Coronary artery (tissue), 2 donors: Measurements from ENCODE around the gene LARP4B.

Source experiments
- DNase-seq: peaks from one replicate; pipeline ENCODE4 v3.0.0-alpha.2; 2017; ENCODE audit warnings: low spot score
- H3K27ac ChIP-seq, 2 donors: fragments of 200-600 bp; sonication (generic); one replicate each; pipeline ENCODE4 v1.5.1; 2016 to 2019
- H3K4me3 ChIP-seq: fragments of 200-600 bp; sonication (generic); 2 replicates; pipeline ENCODE4 v1.5.1; 2016; ENCODE audit warnings: mild to moderate bottlenecking, moderate library complexity
- CTCF ChIP-seq: fragments of 200-600 bp; sonication (generic); IDR thresholded peaks from one replicate; pipeline ENCODE4 v1.5.1; 2019; ENCODE audit warnings: antibody characterized with exemption

The LARP4B gene

GRCh38 chr10:785089-785860 lies 146.2 kb downstream of the LARP4B start:
- H3K4me3 ChIP-seq = peak overlapping the region; percentile 72
- DNase-seq = no peak
- no peak overlapping the region for H3K27ac ChIP-seq
- no peak for TF ChIP-seq CTCF

- no peak for TF ChIP-seq CTCF
- Histone ChIP-seq H3K27ac (no peak overlapping the region), H3K4me3 (peak overlapping the region; percentile 72)
- peak; percentile 77 for DNase-seq
Observed at GRCh38 chr10:784403-785088, 147.0 kb downstream of the LARP4B start.

GRCh38 chr10:782751-783648 lies 148.5 kb downstream of the LARP4B start:
- no peak overlapping the region for H3K4me3 ChIP-seq
- no peak for DNase-seq
- no peak for TF ChIP-seq CTCF
- H3K27ac ChIP-seq = no peak overlapping the region

GRCh38 chr10:780536-781524 lies 150.7 kb downstream of the LARP4B start:
- TF ChIP-seq CTCF = no peak
- Histone ChIP-seq H3K27ac (no peak overlapping the region), H3K4me3 (no peak overlapping the region)
- DNase-seq = no peak

GRCh38 chr10:778626-779330 lies 152.7 kb downstream of the LARP4B start:
- H3K27ac ChIP-seq = no peak overlapping the region
- H3K4me3 ChIP-seq = no peak overlapping the region
- no peak for TF ChIP-seq CTCF
- DNase-seq = no peak
